ENCODE data around the gene DLG5. TPM values are rescaled to one million over a fixed set of nuclear protein-coding genes. Genes with fewer than 3 reads are reported as not detected.

The DLG5 gene
- total and polyA plus RNA-seq, 8 donors, result 11.3 to 19.4 (median 13.5) TPM

- Histone ChIP-seq H3K9me3 (no peaks in the 10 kb centered on the region), H3K36me3 (no peaks in the 10 kb centered on the region), H3K27ac (peak overlapping the region in 2 of 4 donors; percentile 7 to 33), H3K4me1 (peaks cover 23 to 33% (median 30%) of the 10 kb centered on the region in 3 donors), H3K27me3 (no peaks in the 10 kb centered on the region), H3K4me3 (no peak overlapping the region)
- WGBS, 2 donors, result 44 to 49% methylated on average over 8 of the region's 8 CpGs
- no peak for FAIRE-seq
- ATAC-seq, result peak; percentile 3 to 38 (median 33)
- peak in 2 of 6 donors; percentile 35 to 42 for DNase-seq
- no peak for TF ChIP-seq CTCF (IDR thresholded peaks at IDR 0.05)
- intact Hi-C loops (cut with DNase I), result no loop called here
Observed at GRCh38 chr10:77892021-77892739, 34.4 kb downstream of the DLG5 start.

DNA sequence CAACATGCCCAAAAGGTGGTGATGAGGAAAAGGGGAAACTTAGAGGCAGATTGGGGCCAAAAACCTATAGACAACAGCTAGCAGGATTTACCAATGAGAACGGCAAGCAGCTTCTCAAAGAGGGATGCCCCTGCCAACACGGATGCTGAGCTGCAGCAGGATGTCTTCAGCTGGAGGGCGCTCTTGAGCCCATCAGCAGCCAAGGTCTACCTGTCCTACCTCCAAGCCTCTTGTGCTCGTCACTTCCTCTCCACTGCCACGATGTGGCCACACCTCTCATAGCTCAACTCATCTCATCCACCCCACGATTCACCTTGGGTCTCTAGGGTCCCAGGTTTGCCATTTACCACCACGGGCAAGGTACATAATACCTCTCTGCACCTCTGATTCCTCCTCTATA, 36.5 kb downstream of the DLG5 start:
- no peaks in the 10 kb centered on the region for H3K9me3 ChIP-seq
- DNase-seq (no peak), FAIRE-seq (no peak), ATAC-seq (no peak)
- H3K4me1 ChIP-seq, result peaks cover 31 to 42% (median 35%) of the 10 kb centered on the region in 3 donors
- 78 to 84% methylated on average over 7 of the region's 7 CpGs for WGBS, 2 donors
- H3K36me3 ChIP-seq, result no peaks in the 10 kb centered on the region
- H3K4me3 ChIP-seq, result no peak overlapping the region
- no peaks in the 10 kb centered on the region for H3K27me3 ChIP-seq
- intact Hi-C loops (cut with DNase I), result no loop called here
- H3K27ac ChIP-seq, result peak overlapping the region in 3 of 4 donors; percentile 43 to 83 (median 81)
- no peak for TF ChIP-seq CTCF (IDR thresholded peaks at IDR 0.05)

- Histone ChIP-seq H3K4me3 (no peak overlapping the region), H3K27ac (peak overlapping the region; percentile 43 to 83 (median 70)), H3K36me3 (no peaks in the 10 kb centered on the region), H3K4me1 (peaks cover 31 to 42% (median 35%) of the 10 kb centered on the region in 3 donors), H3K9me3 (no peaks in the 10 kb centered on the region), H3K27me3 (no peaks in the 10 kb centered on the region)
- FAIRE-seq (no peak), DNase-seq (peak; percentile 76 to 88 (median 86)), ATAC-seq (peak; percentile 90 to 95 (median 94))
- 11 to 15% methylated on average over 8 of the region's 8 CpGs for WGBS, 2 donors
- TF ChIP-seq CTCF (IDR thresholded peaks at IDR 0.05), result no peak
- intact Hi-C loops (cut with DNase I), result no loop called here
Observed at GRCh38 chr10:77889277-77889903, 37.2 kb downstream of the DLG5 start.

DNA sequence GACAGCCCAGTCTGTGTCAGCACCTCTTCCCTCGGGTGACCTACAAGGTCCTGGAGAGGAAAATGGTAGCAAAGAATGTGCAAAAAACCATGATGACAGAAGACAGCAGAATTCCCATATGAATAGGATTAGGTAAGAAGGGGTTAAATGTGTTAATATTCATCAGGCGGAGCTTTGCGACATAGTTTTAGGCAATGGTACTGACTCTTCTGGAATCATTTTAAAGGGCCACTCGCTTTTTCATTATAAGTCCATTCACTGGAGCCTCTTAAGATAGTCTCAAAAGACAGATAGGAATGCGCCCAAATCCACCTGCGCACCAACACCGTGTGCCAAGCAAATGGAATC, 38.2 kb downstream of the DLG5 start:
- no peaks in the 10 kb centered on the region for H3K9me3 ChIP-seq
- no peaks in the 10 kb centered on the region for H3K36me3 ChIP-seq
- H3K27me3 ChIP-seq, result no peaks in the 10 kb centered on the region
- TF ChIP-seq CTCF (IDR thresholded peaks at IDR 0.05), result no peak
- H3K4me1 ChIP-seq, result peaks cover 31 to 42% (median 35%) of the 10 kb centered on the region in 3 donors
- DNase-seq (no peak), ATAC-seq (no peak), FAIRE-seq (no peak)
- WGBS, 2 donors, result 60 to 63% methylated on average over 7 of the region's 7 CpGs
- intact Hi-C loops (cut with DNase I), result no loop called here
- no peak overlapping the region for H3K4me3 ChIP-seq
- H3K27ac ChIP-seq, result peak overlapping the region; percentile 43 to 83 (median 70)

Data from pancreas (tissue), 10 donors.